TTC549 (cell line): ENCODE measurements around the gene ADORA1.

Experiments used
- FAIRE-seq: peaks from 2 replicates; lab custom pipeline; 2012; peaks lifted over from hg19 to GRCh38; lab: Jason Lieb, UNC

Gene ADORA1

GRCh38 chr1:203095061-203095690, 32.4 kb upstream of the ADORA1 start:
- peak; percentile 45 for FAIRE-seq

DNA sequence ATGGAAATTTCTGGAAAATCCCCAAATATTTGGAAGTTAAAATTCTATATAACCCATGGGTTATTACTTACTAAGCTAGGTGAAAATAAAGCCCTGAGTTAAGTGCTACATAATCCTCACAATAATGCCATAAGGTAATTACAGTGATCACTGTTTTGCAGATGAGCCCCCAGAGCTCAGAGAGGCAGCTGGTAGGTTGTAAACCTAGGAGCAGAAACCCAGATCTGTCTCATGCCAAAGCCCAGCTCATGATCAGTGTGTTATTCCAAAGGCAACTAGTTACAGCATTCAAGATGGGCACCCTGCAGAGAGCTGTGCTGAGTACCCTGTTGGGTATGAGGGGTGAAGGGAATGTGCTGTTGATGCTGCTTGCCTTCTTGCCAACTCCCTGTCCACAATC, 31.0 kb upstream of the ADORA1 start:
- FAIRE-seq = no peak

DNA sequence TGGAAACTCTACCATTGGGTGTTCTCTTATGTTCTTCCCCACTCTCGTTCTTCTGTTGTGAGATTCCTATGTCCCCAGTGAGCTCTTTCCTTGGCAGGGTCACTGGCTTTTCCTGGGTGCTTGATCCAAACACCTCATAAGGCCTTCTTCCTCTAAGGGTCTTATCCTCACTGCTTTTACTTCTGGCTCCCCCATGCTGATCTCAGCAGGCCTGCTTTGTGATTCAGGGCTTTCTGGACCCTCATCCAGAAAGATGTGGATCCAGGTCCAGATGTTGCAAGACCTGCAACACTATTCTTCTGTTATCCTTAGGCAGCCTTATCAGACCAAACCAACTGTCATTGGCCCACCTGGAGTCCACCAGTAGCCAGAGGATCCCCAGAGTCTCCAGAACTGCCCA, 30.5 kb upstream of the ADORA1 start:
- FAIRE-seq = no peak

GRCh38 chr1:203098445-203098844, 29.1 kb upstream of the ADORA1 start:
- no peak for FAIRE-seq

DNA sequence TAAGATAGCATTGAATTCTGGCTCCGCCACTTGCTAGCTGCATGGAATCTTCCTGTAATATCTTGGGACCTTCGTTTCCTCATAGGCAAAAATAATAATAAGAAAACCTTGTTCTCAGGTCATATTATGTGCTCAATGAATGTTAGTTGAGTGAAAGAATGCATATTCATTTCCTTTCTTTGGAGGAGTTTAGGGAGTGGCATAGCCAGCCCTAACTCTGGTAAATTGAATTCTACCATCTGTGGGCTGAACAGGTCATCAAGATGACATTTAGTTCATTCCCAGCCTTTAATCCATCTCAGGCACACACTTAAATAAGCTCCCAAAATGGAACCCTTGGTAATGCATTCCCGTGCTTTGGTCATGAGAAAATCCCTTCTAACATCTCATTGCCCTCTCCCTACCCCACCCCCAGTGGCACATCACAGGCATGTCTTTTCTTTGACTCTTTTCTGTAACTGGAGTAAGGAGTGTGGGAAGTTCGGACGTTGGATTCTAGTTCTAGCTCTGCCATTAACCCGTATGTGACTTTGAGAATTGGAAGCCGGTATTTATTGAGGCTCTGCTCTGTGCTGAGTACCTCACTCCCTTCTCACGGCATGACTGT, 28.5 kb upstream of the ADORA1 start:
- FAIRE-seq = no peak

DNA sequence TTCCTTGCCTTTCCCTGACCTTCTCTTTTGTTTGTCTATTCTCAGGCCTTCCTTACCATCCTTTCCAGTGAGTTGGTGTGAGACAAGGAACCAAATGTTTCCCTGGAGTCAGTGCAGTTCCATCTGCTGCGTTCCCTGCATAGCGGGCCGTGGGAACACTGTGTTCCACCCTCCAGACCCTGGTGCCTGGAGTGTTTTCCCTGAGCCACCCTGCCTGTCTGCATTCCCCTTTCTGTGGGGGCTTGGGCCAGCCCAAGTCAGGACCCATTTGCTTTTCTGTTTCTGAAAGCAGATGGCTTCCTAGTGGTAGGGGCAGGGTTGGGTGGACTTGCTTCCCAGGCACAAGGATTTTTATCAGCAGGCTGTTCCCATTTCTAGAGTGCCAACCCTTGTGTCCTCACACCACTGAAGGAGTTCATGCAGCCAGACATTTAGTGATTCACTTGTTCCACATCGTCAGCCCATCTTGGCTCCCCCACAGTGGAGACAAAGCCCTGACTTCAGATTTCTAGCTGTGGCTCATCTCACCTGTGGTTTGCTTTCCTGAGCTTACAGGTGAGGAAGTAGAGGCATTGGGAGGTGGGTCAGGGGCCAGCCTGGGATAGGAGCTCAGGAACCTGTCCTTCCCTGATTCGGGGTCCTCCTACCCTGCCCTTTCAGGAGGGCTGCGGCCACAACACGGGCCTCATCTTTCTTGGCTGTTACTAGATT, 27.6 kb upstream of the ADORA1 start:
- no peak for FAIRE-seq

GRCh38 chr1:203100516-203100869, 27.0 kb upstream of the ADORA1 start:
- no peak for FAIRE-seq

DNA sequence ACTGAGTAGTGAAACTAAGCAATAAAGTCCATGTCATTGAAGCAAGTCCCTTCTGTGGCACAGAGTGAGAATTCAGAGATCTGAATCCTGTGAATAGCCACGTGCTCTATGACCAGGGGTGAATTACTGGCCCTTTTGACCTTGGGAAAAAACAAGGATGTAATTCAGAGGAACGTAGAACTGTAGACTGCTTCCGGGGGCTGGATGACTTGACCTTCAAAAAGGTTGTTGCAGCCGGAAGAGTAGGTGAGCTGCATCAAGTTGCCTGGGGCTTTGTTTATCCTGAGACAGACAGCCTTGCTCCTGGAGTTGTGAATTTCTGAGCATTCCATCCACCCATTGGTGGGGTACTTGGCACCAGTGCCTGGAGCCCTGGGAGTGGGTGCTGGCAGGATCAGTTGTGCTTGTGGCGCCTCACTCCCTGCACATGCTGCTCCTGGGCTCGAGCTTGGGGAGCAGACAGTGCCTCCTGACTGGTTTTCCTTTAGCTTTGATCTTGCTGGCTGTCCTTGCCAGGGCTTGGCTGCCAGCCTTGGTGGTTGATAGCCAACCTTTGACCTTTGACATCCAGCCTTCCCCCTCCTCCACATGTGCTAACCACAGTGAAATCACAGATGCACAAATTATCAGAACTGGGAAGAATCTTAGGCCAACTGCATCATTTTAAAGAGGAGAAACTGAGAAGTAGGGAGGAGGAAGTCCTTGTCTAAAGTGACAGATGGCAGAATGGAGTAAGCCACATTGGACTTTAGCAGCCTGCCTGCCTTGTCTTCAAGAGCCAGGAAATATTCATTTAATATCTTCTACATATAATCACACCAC, 25.5 kb upstream of the ADORA1 start:
- FAIRE-seq = no peak

DNA sequence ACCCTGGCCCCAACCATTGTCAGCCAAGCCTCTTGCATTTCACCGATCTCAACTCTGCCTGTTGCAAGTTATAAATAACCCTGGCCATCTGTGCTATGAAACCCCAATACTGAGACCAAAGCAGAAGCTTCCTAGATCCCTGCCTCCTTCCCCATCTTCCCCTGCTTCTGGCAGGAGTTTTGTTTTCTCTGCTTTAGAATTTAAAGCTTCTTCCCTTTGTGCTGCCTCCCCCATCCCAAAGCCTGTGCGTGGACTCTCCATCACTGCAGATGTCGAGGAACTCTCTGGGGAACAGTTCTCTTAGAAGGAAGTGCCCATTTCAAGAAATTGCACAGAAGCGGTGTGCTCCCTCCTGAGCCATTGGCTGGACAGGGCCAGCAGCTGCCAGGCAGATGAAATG, 24.3 kb upstream of the ADORA1 start:
- no peak for FAIRE-seq

DNA sequence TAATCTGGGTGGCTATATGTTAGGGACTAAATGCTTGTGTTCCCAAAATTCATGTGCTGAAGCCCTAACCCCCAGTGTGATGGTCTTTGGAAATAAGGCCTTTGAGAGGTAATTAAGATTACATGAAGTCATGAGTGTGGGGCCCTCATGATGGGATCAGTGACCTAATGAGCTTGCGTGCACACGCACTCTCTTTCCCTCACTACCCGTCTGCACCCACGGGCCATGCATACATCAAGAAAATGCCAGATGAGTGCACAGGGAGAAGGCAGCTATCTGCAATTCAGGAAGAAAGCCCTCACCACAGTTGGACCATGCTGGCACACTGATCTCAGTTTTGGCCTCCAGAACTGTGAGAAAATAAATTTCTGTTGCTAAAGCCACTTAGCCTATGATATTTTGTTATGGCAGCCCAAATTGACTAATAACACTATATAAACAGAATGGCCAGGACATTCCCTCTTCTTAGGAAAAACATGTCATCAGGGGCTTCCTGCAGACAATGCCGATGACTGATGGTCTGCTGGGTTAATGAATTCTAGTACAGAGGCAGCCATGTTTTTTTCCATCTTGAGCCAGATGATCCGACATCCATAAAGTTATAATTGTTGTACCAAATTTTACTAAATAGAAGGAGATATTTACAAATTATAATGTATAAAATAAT, 23.6 kb upstream of the ADORA1 start:
- FAIRE-seq = no peak

DNA sequence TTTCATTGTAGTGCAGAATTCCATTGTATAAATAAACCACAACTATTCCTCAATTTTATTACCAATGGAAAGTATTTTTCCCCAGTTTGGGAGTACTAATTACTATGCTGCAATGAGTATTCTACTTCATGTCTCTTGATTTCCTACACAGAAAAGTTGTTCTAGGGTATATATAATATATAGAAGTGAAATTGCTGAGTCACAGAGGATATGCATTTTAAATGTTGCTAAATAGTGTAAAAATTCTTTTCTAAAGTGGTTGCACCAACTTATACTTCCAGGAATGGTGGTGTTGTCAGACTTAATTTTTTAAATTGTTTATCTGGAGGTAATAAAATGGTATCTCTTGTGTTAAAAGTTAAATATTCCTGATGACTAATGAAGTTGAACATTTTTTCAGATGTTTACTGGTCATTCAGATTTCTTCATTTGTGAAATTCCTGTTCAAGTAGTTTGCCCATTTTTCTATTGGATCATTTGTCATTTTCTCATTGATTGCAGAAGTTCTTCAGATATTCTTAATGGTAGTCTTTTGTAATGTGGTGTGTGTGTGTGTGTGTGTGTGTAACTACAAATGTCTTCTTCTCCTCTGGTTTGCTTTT, 22.6 kb upstream of the ADORA1 start:
- FAIRE-seq = no peak

DNA sequence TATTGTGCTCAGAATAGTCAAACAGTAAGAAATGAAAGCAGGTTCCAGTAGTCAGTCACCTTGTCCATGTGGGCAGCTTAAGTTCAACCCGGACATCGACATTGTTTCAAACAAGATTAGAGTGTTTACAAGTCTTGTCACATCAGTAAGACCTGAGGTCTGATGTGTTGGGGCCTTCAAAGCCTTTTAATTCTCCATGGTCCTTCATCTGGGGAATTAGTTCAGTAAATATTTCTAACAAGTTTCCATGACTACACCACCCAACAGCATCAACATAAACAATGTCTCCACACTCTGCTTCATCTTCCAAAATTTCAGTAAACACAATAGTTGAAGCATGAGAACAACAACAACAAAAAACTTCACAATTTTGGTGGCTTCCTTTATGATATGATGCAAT, 15.1 kb upstream of the ADORA1 start:
- FAIRE-seq = no peak

GRCh38 chr1:203113308-203113707, 14.2 kb upstream of the ADORA1 start:
- FAIRE-seq = no peak

DNA sequence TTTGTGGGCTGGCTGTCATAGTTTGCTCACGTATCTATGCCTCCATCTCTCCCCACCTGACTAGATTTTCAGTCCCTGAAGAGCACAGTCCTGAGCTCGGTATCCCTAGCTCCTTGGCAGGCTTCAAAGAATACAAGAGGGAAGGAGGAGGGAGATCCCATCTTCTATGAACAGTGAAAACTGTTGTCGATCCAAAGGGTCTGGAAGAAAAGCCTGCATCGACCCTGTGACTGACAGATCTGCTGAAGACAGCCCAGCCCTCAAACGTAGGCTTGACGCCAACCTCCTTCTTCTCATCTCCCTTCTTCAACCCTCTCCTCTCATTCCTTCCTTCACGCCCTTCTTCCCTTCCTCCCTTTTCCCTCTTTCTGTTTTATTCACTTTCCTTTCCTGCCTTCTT, 13.3 kb upstream of the ADORA1 start:
- FAIRE-seq = no peak

DNA sequence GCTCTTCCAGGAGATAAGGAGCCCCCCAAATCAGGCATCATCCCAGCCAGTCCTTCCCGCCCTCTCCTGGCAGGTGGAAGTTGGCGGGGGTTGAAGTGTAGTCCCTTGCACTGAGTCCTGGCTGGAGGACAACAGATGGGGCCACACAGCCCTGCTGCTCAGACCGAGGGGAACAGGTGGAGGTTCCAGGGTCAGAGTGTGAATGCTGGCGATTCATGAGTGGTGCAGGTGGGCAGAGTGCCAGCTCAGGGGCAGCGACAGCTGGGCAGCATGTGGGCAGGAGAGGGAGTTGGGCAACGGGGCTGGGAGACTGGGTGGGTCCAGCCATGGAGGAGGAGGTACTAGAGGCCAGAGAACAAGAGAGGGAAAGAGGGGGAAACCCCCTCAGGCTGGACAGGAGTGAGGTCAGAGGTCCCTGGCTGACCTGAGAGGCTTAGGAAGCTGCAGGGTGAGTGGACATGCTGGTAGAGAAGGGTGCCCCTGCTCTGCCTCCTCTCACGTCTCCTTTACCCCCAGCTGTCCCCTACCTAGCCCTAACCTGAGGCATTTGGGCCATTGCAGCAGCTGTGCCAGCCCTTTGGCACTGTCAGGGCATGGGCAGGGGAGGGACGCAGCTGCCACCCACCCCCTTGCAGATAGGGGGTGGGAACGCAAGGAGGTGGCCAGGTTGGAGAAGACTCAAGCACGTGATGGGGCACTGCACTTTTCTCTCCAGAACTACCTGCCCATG, 11.3 kb upstream of the ADORA1 start:
- FAIRE-seq = no peak

GRCh38 chr1:203117611-203118575, 9.6 kb upstream of the ADORA1 start:
- peak; percentile 69 for FAIRE-seq

GRCh38 chr1:203120325-203121153, 7.0 kb upstream of the ADORA1 start:
- no peak for FAIRE-seq

GRCh38 chr1:203121186-203122015, 6.1 kb upstream of the ADORA1 start:
- FAIRE-seq = no peak
